ENCODE measurements around the gene DDX52.

Gene DDX52

GRCh38 chr17:37562016-37562745 lies 81.1 kb downstream of the DDX52 start:
- TF ChIP-seq EGR1 (IDR thresholded peaks at IDR 0.05) (no peak), EP300 (IDR thresholded peaks at IDR 0.05; ENCODE audit: borderline replicate concordance) (no peak), TCF12 (IDR thresholded peaks at IDR 0.05; ENCODE audit: low read depth) (no peak), TAF1 (IDR thresholded peaks at IDR 0.05; ENCODE audit: low read depth) (no peak), NFIC (IDR thresholded peaks at IDR 0.05) (no peak), ZBTB7A (IDR thresholded peaks at IDR 0.05; ENCODE audit: low read depth) (no peak), FOXM1 (IDR thresholded peaks at IDR 0.05; ENCODE audit: borderline replicate concordance, low read depth) (no peak), YY1 (IDR thresholded peaks at IDR 0.05; ENCODE audit: low read depth) (no peak), CREB1 (IDR thresholded peaks at IDR 0.05; ENCODE audit: low read depth) (no peak), TEAD4 (IDR thresholded peaks at IDR 0.05) (no peak), RAD21 (IDR thresholded peaks at IDR 0.05; ENCODE audit: low read depth) (no peak), CEBPB (IDR thresholded peaks at IDR 0.05) (no peak), USF1 (IDR thresholded peaks at IDR 0.05) (no peak)
- TF ChIP-seq, protein P1, sequence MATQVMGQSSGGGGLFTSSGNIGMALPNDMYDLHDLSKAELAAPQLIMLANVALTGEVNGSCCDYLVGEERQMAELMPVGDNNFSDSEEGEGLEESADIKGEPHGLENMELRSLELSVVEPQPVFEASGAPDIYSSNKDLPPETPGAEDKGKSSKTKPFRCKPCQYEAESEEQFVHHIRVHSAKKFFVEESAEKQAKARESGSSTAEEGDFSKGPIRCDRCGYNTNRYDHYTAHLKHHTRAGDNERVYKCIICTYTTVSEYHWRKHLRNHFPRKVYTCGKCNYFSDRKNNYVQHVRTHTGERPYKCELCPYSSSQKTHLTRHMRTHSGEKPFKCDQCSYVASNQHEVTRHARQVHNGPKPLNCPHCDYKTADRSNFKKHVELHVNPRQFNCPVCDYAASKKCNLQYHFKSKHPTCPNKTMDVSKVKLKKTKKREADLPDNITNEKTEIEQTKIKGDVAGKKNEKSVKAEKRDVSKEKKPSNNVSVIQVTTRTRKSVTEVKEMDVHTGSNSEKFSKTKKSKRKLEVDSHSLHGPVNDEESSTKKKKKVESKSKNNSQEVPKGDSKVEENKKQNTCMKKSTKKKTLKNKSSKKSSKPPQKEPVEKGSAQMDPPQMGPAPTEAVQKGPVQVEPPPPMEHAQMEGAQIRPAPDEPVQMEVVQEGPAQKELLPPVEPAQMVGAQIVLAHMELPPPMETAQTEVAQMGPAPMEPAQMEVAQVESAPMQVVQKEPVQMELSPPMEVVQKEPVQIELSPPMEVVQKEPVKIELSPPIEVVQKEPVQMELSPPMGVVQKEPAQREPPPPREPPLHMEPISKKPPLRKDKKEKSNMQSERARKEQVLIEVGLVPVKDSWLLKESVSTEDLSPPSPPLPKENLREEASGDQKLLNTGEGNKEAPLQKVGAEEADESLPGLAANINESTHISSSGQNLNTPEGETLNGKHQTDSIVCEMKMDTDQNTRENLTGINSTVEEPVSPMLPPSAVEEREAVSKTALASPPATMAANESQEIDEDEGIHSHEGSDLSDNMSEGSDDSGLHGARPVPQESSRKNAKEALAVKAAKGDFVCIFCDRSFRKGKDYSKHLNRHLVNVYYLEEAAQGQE (IDR thresholded peaks at IDR 0.05; ENCODE audit: low read depth): no peak

Data from Ishikawa (cell line).